Stimulated activated CD8-positive, alpha-beta memory T cell treated with anti-CD3 and anti-CD28 coated beads, Interleukin-7, amount 100 ng/mL, for 48 hours (primary cell): Measurements from ENCODE around the gene GRWD1.

Experiments
- DNase-seq, 2 donors: peaks; one replicate each; pipeline ENCODE4 v3.0.0-alpha.2; 2020; ENCODE audit warnings: low read depth in 1 of 2; ENCODE audit errors: extremely low read depth in 1 of 2

GRWD1 gene

GRCh38 chr19:48455908-48456562 lies 10.3 kb downstream of the GRWD1 start:
- no peak for DNase-seq

GRCh38 chr19:48456864-48457263 lies 11.1 kb downstream of the GRWD1 start:
- DNase-seq, result no peak

GRCh38 chr19:48458016-48458415 lies 12.2 kb downstream of the GRWD1 start:
- DNase-seq, result no peak

- DNase-seq, result no peak
These were observed 15.8 kb downstream of the GRWD1 start for GRCh38 chr19:48461651-48461981.

GRCh38 chr19:48461982-48462655 lies 16.3 kb downstream of the GRWD1 start:
- no peak for DNase-seq

- no peak for DNase-seq
These were observed 19.4 kb downstream of the GRWD1 start for GRCh38 chr19:48465215-48465614.

GRCh38 chr19:48466561-48467325 lies 21.0 kb downstream of the GRWD1 start:
- no peak for DNase-seq

GRCh38 chr19:48468772-48469288 lies 23.0 kb downstream of the GRWD1 start:
- peak; percentile 99 for DNase-seq

GRCh38 chr19:48469289-48469881 lies 23.6 kb downstream of the GRWD1 start, which contains the start of gene CYTH2:
Gene CYTH2, plus strand, starts transcription at chr19:48469369. Its CDS starts 139 bp downstream, at chr19:48469508.
- DNase-seq, result peak; percentile 53 to 65

- no peak for DNase-seq
These were observed 24.3 kb downstream of the GRWD1 start for GRCh38 chr19:48469934-48470680.

- DNase-seq, result no peak
These were observed 25.1 kb downstream of the GRWD1 start for GRCh38 chr19:48470856-48471255.

- no peak for DNase-seq
These were observed 26.1 kb downstream of the GRWD1 start for GRCh38 chr19:48471836-48472235.

GRCh38 chr19:48473161-48473966 lies 27.6 kb downstream of the GRWD1 start:
- no peak for DNase-seq

GRCh38 chr19:48474084-48474592 lies 28.4 kb downstream of the GRWD1 start:
- DNase-seq, result no peak

GRCh38 chr19:48475369-48476068 lies 29.7 kb downstream of the GRWD1 start:
- no peak for DNase-seq

- no peak for DNase-seq
These were observed 30.4 kb downstream of the GRWD1 start for GRCh38 chr19:48476176-48476575.

- DNase-seq, result no peak
These were observed 31.4 kb downstream of the GRWD1 start for GRCh38 chr19:48477067-48477685.

GRCh38 chr19:48477698-48478338 lies 32.0 kb downstream of the GRWD1 start:
- no peak for DNase-seq
